ENCODE data around the gene GPR183. TPM values are rescaled to one million over a fixed set of nuclear protein-coding genes. Genes with fewer than 3 reads are reported as not detected.

The GPR183 gene
- total RNA-seq, 4 donors from 2014 or later = 11.9 to 32.1 (median 22.3) TPM

GRCh38 chr13:99322297-99323103 lies 15.3 kb upstream of the GPR183 start:
- no peaks in the 10 kb centered on the region for H3K9me3 ChIP-seq
- H3K27me3 ChIP-seq = no peaks in the 10 kb centered on the region
- H3K36me3 ChIP-seq = peaks cover 0 to 24% (median 14%) of the 10 kb centered on the region in 4 donors
- H3K27ac ChIP-seq (replicated peaks in 1 of 4) = peak overlapping the region in 2 of 4 donors; percentile 36 to 40
- intact Hi-C loops (cut with DNase I) = loop anchor here (5.0 kb wide), 1 partner anchor 40 kb away; no protein-coding TSS in a partner anchor
- H3K4me3 ChIP-seq = no peak overlapping the region
- H3K4me1 ChIP-seq = peaks cover 11 to 40% (median 35%) of the 10 kb centered on the region in 4 donors
- WGBS = 59% methylated on average over 10 of the region's 10 CpGs
- no peak for DNase-seq (ENCODE audit: extremely low spot score)
- no peak for TF ChIP-seq CTCF (IDR thresholded peaks at IDR 0.05)
- TF ChIP-seq EP300 (IDR thresholded peaks at IDR 0.05) = no peak
- no peak for TF ChIP-seq POLR2A (IDR thresholded peaks at IDR 0.05; ENCODE audit: low read depth)
- no peak for TF ChIP-seq POLR2AphosphoS5 (IDR thresholded peaks at IDR 0.05)

- Histone ChIP-seq H3K9me3 (no peaks in the 10 kb centered on the region), H3K36me3 (peaks cover 0 to 29% (median 14%) of the 10 kb centered on the region in 4 donors), H3K4me1 (peaks cover 11 to 43% (median 40%) of the 10 kb centered on the region in 4 donors), H3K4me3 (no peak overlapping the region), H3K27ac (replicated peaks in 1 of 4) (peak overlapping the region; percentile 12 to 62 (median 52)), H3K27me3 (no peaks in the 10 kb centered on the region)
- no peak for DNase-seq (ENCODE audit: extremely low spot score)
- no peak for TF ChIP-seq POLR2A (IDR thresholded peaks at IDR 0.05; ENCODE audit: low read depth)
- no peak for TF ChIP-seq POLR2AphosphoS5 (IDR thresholded peaks at IDR 0.05)
- no peak for TF ChIP-seq CTCF (IDR thresholded peaks at IDR 0.05)
- no peak for TF ChIP-seq EP300 (IDR thresholded peaks at IDR 0.05)
- intact Hi-C loops (cut with DNase I) = loop anchor here (5.0 kb wide), 1 partner anchor 39 kb away; no protein-coding TSS in a partner anchor
Observed at GRCh38 chr13:99321709-99322108, 14.5 kb upstream of the GPR183 start.

GRCh38 chr13:99320693-99321481 lies 13.7 kb upstream of the GPR183 start:
- peaks cover 11 to 47% (median 42%) of the 10 kb centered on the region in 4 donors for H3K4me1 ChIP-seq
- peaks cover 0 to 30% (median 14%) of the 10 kb centered on the region in 4 donors for H3K36me3 ChIP-seq
- 55% methylated on average over 5 of the region's 5 CpGs for WGBS
- DNase-seq (ENCODE audit: extremely low spot score) = no peak
- intact Hi-C loops (cut with DNase I) = loop anchor here (5.0 kb wide), 1 partner anchor 39 kb away; no protein-coding TSS in a partner anchor
- peak overlapping the region; percentile 42 to 62 (median 52) for H3K27ac ChIP-seq (replicated peaks in 1 of 4)
- no peak for TF ChIP-seq POLR2A (IDR thresholded peaks at IDR 0.05; ENCODE audit: low read depth)
- no peak for TF ChIP-seq EP300 (IDR thresholded peaks at IDR 0.05)
- TF ChIP-seq POLR2AphosphoS5 (IDR thresholded peaks at IDR 0.05) = no peak
- no peak for TF ChIP-seq CTCF (IDR thresholded peaks at IDR 0.05)
- H3K9me3 ChIP-seq = no peaks in the 10 kb centered on the region
- H3K27me3 ChIP-seq = no peaks in the 10 kb centered on the region
- no peak overlapping the region for H3K4me3 ChIP-seq

- DNase-seq (ENCODE audit: extremely low spot score) = no peak
- H3K9me3 ChIP-seq = no peaks in the 10 kb centered on the region
- H3K36me3 ChIP-seq = peaks cover 0 to 15% (median 8%) of the 10 kb centered on the region in 4 donors
- intact Hi-C loops (cut with DNase I) = no loop called here
- 75% methylated on average over 6 of the region's 6 CpGs for WGBS
- no peak for TF ChIP-seq EP300 (IDR thresholded peaks at IDR 0.05)
- no peak for TF ChIP-seq CTCF (IDR thresholded peaks at IDR 0.05)
- TF ChIP-seq POLR2A (IDR thresholded peaks at IDR 0.05; ENCODE audit: low read depth) = no peak
- no peak for TF ChIP-seq POLR2AphosphoS5 (IDR thresholded peaks at IDR 0.05)
- peaks cover 23 to 52% (median 35%) of the 10 kb centered on the region in 4 donors for H3K4me1 ChIP-seq
- H3K27ac ChIP-seq (replicated peaks in 1 of 4) = no peak overlapping the region
- no peaks in the 10 kb centered on the region for H3K27me3 ChIP-seq
- H3K4me3 ChIP-seq = no peak overlapping the region
Observed at GRCh38 chr13:99316657-99317256, 9.6 kb upstream of the GPR183 start.
